GM18858 (cell line): ENCODE results near the gene DMRT1.

Experiments used
- ATAC-seq: cut with Tn5 transposase; IDR thresholded peaks from one replicate; pipeline ENCODE4 v1.9.1; 2021; ENCODE audit not compliant: unreplicated experiment

DMRT1 gene

DNA sequence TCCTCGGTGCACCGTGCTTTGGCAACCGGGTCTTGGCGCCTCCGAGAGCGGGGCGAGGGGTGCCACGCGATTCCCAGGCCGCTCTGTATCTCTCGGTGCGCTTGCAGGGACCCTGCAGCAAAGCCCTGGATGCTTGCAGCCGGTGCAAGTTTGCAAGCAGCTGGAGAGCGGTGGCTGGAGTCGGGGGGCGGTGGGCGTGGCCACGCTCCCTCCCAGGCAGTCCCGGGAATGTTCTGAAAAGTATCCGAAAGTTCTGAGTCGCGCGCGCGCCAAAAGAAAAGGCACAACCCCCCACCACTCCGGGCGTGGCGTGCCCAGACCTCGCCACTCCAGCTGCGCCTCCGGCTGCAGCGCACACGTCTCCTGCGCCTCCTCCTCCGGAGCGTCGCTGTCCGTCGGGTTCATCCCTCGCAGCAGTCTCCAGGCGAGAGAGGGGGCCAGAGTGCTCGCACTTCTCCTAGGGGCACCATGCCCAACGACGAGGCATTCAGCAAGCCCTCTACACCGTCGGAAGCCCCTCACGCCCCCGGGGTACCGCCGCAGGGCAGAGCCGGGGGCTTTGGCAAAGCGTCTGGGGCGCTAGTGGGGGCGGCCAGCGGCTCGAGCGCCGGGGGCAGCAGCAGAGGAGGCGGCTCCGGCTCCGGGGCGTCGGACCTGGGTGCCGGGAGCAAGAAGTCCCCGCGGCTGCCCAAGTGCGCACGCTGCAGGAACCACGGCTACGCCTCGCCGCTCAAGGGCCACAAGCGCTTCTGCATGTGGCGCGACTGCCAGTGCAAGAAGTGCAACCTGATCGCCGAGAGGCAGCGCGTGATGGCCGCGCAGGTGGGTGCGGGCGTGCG, at the start of gene DMRT1:
DMRT1 (plus strand) TSS at position 327 of the 839 bp plus-strand sequence; CDS start at position 469, 142 bp downstream.
- no peak for ATAC-seq

DNA sequence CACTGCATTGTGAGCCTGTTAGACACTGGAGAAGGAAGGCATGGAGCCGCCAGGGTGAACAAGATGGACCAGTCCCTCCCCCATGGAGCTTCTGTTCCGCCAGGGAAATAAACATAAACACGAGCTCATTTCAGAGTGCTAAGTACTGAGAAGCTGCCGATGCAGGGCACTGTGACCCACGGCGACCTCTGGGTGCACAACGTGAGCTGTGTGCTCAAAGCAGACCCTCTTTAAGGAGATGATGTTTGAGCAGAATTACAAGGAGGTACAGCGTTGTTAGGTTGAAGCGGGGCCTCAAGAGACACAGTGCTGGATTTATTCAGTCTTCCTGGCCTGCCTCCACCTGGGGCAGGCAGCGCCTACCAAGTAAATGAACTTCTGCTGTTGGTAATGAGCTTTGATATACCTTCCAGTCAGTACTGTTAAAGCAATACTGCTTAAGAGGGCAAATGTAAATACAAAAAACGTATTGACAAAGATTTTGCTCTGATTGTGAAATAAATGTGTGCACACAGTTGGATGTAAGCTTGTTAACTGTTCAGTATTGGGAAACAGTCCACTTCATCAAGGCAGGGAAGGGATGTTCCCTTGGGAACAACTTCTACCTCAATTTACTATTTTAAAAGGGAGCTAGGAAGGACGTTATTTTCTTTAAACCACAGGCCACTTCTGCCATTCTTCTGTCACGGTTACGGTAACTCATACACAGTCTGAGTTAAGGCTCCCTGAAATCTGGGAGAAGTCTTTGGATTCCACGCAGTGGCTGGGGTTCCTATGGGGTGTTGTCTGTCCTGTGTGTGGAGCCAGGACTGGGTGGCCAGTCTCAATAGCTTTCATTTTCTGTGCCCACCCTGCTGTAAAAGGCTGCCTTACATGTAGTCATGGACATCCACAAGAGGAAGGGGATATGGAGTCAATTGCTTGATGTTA, 48.9 kb upstream of the DMRT1 start:
- ATAC-seq: no peak

DNA sequence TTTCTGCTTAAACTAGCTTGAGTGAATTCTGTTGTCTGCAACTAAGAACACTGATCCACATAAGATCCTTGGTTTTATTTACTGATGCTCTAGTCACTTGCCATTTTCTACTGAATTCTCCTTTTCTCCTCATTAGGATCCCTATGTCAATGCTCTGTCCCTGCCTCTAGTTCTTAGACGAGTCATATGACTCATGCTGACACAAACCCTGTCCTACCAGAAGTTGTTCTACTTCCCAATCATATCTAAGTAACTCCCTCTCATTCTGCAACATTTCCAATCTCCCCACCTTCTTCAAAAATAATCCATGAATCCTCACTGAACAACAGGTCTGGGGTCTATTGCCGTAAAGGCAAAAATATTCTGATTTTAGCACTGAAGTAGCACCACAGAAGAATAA, 47.1 kb upstream of the DMRT1 start:
- ATAC-seq: no peak

DNA sequence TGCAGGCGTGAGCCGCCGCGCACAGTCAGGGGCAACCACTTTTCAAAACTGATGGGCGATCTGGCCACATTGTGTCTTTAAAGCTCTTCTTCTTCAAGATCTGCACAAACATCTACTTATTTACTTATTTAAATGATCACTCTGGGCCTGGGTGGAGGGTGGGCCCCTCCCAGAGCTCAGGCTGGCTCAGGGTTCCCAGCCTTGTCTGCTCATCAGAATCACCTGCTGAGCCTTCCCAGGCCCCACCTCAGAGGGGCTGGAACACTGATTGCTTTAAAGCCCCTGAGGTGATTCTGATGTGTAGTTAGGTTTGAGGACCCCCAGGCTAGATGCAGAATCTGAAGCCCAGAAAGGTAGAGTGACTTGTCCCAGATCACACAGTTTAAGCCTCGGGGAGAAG, 45.6 kb upstream of the DMRT1 start:
- no peak for ATAC-seq

DNA sequence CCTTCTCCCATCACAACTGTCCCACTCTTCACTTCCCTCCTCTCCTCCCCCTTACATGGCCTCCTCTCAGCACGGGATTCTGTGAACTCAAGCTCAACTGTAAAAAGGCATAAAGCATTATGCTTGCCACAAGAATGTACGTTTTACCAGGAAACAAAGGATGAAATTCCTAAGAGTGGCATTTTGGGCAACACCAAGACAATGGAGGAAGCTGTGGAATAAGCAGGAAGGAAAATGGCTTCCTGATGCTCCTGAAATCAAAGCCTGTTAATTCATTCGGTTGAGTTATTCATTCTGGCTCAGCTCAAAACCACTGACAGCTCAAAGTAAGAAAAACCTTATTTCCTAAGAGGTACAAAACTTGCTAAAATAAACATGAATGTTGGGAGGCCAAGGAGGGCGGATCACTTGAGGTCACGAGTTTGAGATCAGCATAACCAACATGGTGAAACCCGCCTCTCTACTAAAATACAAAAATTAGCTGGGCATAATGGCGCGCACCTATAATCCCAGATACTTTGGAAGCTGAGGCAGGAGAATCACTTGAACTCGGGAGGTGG, 40.8 kb upstream of the DMRT1 start:
- no peak for ATAC-seq

DNA sequence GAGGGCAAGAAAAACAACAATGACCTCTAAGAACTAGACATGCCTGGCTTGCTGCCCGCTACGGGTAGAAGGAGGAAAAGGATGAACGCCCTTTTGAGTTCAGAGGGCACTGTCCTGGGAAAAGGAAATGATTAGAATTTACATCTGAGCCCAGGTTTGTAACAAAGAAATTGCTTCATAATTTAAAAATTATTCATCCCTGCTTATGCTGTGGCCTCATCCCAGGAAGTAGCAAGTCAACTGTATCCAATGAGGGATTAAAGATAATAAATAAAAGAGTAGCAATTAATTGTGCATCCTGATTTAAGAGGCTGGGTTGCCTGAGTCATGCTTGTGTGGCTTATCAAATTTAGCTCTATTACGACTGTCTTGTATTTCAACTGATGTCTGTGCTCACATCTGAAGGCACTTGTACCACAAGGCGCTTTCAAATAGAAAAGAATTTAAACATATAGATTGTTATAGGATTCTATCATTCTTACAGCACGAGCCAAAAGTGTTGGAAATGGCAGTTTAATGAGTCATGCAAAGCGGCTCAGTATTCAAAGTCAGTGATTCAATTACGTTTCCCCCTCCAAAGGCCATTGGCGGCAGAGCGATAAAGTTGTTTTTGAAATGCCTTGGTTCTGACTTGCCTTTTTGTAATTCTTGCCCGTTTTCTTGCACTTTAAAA, 40.0 kb upstream of the DMRT1 start:
- no peak for ATAC-seq

DNA sequence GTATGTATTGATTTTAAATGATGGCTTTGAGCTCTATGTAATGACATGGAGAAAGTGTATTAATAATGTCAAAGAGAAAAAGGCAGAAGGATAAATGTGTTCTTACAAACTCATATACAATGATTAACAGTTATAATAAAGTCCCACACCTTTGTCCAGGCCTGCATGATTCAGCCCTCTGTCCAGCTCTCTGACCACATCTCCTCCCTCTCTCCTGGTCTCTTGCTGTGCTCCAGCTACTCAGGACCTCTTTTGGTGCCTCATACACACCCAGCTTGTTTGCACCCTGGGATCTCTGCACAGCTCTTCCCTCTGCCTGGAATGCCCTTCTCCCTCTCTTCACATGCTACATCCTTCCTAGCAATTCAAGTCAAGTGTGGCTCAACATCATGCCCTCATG, 37.5 kb upstream of the DMRT1 start:
- no peak for ATAC-seq

DNA sequence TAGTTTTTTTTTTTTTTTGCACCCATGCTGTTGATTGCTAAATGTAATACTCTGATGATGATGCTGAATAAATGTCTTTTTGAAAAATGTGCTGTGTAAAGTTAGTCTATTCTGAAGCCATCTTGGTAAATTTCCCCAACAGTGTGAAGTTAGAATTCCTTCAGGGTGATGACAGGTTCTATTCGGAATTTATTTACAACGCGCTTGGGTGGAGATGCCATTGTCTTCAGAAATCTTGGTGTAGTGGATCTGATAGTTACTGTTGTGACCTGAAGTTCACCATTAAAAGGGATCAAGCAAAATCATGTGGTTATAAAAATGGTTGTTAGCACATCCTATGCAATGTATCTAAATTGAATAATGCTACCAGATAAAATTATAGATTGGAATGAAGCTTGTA, 36.3 kb upstream of the DMRT1 start:
- no peak for ATAC-seq

DNA sequence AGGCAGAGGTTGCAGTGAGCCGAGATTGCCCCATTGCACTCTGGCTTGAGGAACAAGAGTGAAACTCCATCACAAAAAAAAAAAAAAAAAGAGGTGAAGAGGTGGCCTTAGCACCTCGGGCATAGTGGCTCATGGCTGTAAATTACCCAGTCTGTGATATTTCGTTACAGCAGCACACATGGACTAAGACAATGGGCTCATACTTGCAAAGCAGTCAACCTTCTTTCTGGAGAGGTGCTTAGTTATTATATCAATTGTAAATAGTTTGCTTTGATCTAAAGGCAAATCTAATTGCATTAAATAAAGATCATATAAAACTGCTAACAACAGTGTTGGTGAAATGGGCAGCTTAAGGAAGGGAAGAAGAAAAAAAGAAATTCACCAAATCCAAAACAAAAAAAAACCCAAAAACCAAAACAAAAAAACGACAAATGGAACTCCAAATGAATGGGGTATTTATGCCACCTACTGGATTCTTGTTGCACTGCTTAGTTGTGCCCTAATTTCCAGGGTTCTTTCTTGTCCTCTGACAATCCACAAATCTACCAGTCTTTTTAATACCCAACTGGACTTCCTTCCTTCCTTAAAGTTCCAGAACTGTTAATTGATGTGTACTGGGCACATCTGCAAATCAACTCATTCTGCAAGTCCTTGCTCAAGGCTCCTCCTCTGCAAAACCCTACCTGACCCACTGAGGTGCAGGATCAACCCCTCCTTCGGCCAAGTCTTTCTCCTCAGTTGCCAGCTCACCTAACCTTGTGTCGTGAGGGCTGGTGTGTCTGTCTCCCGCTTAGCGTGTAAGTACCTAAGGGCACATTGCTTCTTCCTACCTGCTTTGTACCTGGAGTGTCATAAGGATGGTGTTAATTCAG, 35.0 kb upstream of the DMRT1 start:
- ATAC-seq: no peak

DNA sequence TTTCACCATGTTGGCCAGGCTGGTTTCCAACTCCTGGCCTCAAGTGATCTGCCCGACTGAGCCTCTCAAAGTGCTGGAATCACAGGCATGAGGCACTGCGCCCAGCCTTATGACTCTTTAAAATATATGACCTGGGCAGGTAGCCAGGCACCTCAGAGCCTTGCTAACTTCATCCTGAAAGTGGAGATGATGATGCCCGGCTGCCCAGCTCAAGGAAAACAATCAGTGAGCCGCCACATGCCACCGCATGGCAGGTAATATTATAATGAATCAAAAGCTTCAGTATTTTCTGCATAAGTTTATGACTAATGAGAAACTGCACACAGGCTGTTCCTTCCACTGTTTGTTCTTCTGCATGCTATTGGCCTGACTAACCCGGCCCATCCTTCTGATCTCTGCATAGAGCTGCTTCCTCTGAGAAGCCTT, 30.4 kb upstream of the DMRT1 start:
- ATAC-seq: no peak

DNA sequence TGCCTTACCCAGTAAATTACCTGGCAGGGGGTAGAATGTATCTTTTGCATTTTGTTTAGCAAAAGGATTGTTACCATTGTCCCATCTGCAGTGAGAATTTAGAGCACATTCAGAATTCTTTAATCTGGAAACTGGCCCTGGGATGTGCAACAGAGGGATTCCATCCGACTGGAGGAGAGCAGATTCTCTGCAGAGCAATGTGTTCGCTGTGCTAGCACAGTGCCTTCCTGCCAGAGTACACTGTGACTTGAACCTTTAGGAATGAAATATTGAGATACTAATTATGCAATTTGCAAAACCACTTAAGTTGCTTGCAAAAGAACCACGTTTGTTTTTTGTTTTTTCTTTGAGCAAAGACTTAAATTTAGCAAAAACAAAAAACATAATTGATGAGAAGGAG, 22.5 kb upstream of the DMRT1 start:
- no peak for ATAC-seq

DNA sequence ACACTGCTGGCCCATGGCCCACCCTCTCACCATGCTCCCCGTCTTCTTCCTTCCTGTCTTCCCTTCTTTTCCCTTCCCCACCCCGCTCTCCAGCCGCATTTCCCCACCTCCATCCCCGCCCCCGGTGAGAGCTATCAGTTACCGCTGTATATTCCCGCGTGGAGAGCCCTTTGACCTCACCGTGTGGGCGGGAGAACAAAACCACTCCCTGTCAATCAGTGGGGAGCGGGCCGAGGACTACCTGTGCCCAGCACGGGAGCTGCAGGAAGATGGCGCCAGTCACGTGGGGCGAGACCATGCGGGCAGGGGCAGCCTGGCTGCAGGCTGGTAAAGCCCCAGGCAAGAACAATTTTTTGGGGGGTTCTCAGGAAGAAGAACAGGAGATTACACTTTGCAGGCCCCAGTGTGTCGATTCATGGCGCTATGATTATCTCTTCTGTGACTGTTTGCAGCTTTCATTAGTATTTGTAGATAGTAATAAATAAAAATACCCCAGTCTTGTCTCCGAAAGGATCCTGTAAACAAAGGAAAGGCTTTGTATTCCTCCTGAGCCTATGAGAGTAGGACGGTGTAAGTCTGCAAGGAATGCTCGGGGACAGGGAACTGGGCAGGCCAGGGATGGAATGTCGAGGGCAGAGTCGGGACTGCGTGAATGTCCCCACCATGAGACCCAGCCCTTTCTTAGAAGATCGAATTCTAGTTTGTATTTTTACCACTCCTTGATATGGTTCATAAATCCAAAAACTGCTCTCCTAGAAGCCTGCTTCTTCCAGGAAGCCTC, 14.8 kb upstream of the DMRT1 start:
- no peak for ATAC-seq

DNA sequence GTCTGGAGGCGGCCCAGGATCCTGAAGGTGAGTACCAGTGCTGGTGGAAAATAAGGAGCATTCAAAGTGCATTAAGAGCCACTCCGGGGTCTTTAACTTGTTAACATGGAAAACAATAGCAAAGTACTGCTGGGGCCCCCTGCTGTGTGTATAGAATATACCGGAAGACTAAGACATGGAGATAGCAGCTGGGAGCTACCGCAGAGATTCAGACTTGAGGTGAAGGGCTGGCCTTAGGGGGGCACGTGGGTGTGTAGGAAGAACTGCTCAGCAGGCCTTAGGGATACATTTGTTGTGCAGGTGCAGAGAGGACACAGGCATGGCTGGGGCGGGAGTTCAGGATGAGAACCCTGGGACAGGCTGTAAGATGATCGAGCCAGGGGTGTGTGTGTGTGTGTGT, 1.2 kb upstream of the DMRT1 start:
- ATAC-seq: no peak

DNA sequence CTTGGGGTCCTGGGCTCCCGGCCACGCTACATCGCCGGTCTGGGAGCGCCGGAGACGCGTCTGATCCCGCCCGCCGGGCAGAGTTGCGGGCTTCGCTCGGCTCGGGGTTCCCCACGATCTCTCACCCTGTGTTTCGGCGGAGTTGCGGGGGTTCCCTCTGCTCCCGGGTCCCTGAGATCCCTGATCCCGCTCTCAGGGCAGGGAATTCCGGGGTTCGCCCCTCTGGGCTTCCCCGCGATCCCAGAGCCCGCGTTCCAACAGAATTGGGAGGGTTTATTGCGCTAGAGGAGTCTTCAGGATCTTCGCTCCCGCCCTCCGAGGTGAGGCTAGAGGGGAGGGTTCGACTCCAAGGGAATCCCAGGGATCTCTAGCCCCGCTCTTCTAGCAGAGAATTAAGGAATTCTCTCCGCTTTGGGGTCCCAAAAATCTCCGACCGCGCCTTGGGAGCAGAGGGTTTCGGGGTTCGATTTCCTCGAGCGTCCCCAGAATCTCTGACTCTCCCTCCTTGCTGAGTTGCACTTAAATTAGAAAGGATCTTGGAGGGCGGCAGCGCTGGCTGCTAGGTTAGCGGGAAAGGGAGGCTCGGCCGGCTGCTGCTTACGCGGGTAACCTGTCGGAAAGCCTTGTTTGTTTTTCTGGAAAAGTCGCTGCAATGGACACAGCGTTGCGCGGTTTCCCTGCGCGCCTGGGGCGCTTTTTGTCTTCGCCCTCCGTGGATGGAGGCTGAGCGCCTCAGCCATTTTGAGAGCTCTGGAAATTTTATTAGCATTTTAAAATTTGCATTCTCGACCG, 1.3 kb downstream of the DMRT1 start:
- no peak for ATAC-seq

DNA sequence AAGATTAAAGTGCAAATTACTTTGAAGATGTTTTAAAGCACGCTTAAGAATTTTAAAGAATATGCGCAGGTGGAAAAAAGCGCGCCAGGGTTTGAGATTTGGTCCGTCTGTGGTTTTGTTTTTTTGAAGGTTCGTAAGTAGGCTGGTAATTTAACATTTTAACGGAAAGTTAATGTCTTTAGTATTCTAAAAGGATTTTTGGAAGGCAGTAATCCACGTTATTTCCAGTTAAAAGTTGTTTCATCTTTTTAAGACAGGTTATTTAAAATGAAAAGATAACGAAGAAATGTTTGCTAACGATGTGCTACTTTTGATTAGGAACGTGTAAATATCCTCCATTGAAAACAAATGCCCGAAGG, 1.9 kb downstream of the DMRT1 start:
- ATAC-seq: no peak

DNA sequence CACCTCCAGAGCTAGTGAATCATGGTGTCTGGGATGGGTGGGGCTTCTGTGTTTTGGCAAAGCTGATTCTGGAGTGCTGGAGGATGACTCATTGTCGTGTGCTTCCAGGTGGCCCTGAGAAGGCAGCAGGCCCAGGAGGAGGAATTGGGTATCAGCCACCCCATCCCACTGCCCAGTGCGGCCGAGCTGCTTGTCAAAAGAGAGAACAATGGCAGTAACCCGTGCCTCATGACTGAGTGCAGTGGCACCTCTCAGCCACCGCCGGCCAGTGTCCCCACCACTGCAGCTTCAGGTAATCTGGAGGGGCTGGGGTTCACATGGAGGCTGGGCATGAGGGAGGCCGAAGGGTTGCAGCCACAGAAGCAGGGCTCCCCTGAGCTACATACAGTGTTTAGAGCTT, 5.4 kb downstream of the DMRT1 start:
- no peak for ATAC-seq

DNA sequence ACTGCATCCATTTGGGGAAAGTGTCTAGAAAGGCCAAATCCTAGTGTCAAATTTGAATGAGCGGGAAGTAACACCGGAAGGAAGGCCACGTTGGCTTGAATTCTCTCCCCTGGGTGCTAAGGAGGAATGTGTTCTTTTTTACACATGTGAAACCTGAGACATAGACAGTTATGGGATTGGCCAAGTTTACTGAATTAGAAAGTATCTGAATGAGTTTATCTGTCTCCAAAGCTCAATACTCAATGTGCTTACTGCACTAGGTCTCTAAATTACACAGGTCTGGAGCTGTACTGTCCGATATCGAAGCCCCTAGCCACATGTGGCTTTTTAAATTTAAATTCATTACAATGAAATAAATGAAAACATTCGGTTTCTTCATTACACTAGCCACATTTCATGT, 6.0 kb downstream of the DMRT1 start:
- peak; percentile 47 for ATAC-seq

DNA sequence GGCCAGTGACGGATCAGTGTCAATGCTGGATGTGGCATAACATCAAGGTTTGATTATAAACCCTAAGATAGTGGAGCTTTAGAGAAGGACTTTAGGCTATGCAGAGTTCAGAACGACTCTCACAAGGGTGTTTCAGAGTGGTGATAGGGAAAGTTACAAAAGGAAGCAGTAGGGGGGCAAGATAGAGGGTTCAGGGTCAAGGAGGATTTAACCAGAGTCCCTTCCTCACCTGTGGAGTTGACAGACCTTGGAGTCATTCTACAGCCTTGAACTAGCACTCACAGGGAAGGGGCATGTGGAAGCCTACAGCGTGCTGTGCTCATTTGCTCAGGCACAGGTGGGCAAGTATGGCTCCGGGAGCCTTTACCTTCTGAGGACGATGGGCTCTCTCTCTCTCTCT, 7.9 kb downstream of the DMRT1 start:
- ATAC-seq: no peak

DNA sequence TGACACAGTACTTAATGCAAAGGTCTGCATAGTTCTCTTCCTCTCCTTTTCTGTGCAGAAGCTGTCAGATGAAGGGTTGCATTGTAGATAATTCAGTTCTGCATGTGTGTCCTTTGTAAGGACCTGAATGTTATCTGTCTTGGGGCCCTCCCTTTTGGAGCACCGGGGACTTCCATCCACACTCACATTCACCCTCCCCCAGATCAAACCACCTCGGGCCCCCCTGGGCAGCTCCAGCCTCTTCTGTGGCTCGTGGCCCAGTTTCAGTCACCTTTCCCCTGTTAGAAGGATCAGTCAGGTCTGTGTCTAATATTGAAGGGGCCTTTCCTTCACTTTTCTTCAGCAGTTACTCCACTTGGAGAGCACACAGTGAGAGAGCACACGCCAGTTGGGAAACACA, 11.0 kb downstream of the DMRT1 start:
- ATAC-seq: no peak
